GM12878 (cell line): ENCODE measurements around the gene CMSS1. TPM values are rescaled to one million over a fixed set of nuclear protein-coding genes. Genes with fewer than 3 reads are reported as not detected.

Experiments
- ATAC-seq: fragments of 200-7000 bp; cut with Tn5 transposase; 3 replicates; pipeline ENCODE4 v1.9.1; 2020; ENCODE audit warnings: mild to moderate bottlenecking, moderate library complexity
- BruUV-seq: library from RNA; stranded (reverse); fragments of 400-500 nt; replicated peaks from 2 replicates; lab custom pipeline; 2021; lab: Mats Ljungman, UMichigan
- CTCF ChIA-PET: fragments of 300-600 bp; sonication (Branson Sonifier 250); formaldehyde crosslinking; extraction: SDS; loops from one replicate; lab custom pipeline; 2021; ENCODE audit warnings: inconsistent platforms; lab: Yijun Ruan, JAX
- POLR2A ChIA-PET: fragments of 350-600 bp; formaldehyde crosslinking; extraction: SDS; loops from one replicate; lab custom pipeline; 2021; ENCODE audit warnings: inconsistent platforms; lab: Charles Lee
- RAD21 ChIA-PET: fragments of 300-600 bp; sonication (Branson Sonifier 250); formaldehyde crosslinking; loops from one replicate; lab custom pipeline; 2023; ENCODE audit warnings: antibody characterized with exemption; ENCODE audit not compliant: unreplicated experiment; lab: Charles Lee
- SMC1A ChIA-PET: fragments of 300-600 bp; sonication (Branson Sonifier 250); formaldehyde crosslinking; loops from one replicate; lab custom pipeline; 2023; ENCODE audit not compliant: unreplicated experiment, uncharacterized antibody; lab: Charles Lee
- DNase-seq: peaks from one replicate; pipeline ENCODE4 v3.0.0-alpha.2; 2011; ENCODE audit warnings: low read depth, low spot score
- FAIRE-seq: peaks from 3 replicates; lab custom pipeline; 2011; peaks lifted over from hg19 to GRCh38; lab: Jason Lieb, UNC
- H2AFZ ChIP-seq: 2 replicates; pipeline ENCODE4 v1.6.0; 2011; ENCODE audit warnings: low read depth, low read length, control low read depth; ENCODE audit not compliant: control insufficient read depth
- H3K27ac ChIP-seq: 2 replicates; pipeline ENCODE4 v1.5.1; 2011; ENCODE audit warnings: control low read depth; ENCODE audit not compliant: control insufficient read depth, insufficient read depth
- H3K27me3 ChIP-seq, 2 experiments: replicated peaks in 1 of 2; 2 replicates each; pipeline versions ENCODE4 v1.6.0 to v1.6.1; 2011; ENCODE audit warnings: low read length in 1 of 2; ENCODE audit not compliant: control insufficient read depth in 2 of 2, insufficient read depth in 2 of 2
- H3K36me3 ChIP-seq, 2 experiments: 2 replicates each; pipeline ENCODE4 v1.5.1; 2011; ENCODE audit warnings: low read length in 1 of 2; ENCODE audit not compliant: control insufficient read depth in 2 of 2, insufficient read depth in 2 of 2
- H3K4me1 ChIP-seq: 2 replicates; pipeline ENCODE4 v1.6.1; 2011; ENCODE audit warnings: mild to moderate bottlenecking, low read length, moderate library complexity, mixed read lengths; ENCODE audit not compliant: control insufficient read depth, insufficient read depth
- H3K4me2 ChIP-seq: 2 replicates; pipeline ENCODE4 v1.6.0; 2011; ENCODE audit warnings: control low read depth; ENCODE audit not compliant: control insufficient read depth, insufficient read depth
- H3K4me3 ChIP-seq: fragments of 200-600 bp; sonication (generic); 2 replicates; pipeline ENCODE4 v1.5.1; 2016
- H3K79me2 ChIP-seq: 2 replicates; pipeline ENCODE4 v1.6.0; 2011; ENCODE audit warnings: low read length; ENCODE audit not compliant: control insufficient read depth, insufficient read depth
- H3K9ac ChIP-seq: 2 replicates; pipeline ENCODE4 v1.8.0; 2011; ENCODE audit warnings: low read length, control low read depth, mixed read lengths; ENCODE audit not compliant: control insufficient read depth, insufficient read depth
- H3K9me3 ChIP-seq: replicated peaks from 3 replicates; pipeline ENCODE4 v1.5.1; 2011; ENCODE audit warnings: mild to moderate bottlenecking, low read length; ENCODE audit not compliant: control insufficient read depth, insufficient read depth
- H4K20me1 ChIP-seq: 2 replicates; pipeline ENCODE4 v1.6.0; 2011; ENCODE audit not compliant: control insufficient read depth, insufficient read depth
- CBX3 ChIP-seq: fragments of 200-600 bp; sonication (generic); IDR thresholded peaks from 2 replicates; pipeline ENCODE4 v1.6.1; 2016; ENCODE audit warnings: low read depth, borderline replicate concordance
- CHD1 ChIP-seq: IDR thresholded peaks from 2 replicates; pipeline ENCODE4 v1.6.1; 2012; ENCODE audit warnings: low read depth, low read length, improper control_type of control experiment
- HCFC1 ChIP-seq: fragments of 150-350 bp; IDR thresholded peaks from 2 replicates; pipeline ENCODE4 v1.6.1; 2014; ENCODE audit warnings: low read length
- HDGF ChIP-seq: fragments of 450-650 bp; IDR thresholded peaks from 2 replicates; pipeline ENCODE4 v1.6.1; 2016; ENCODE audit warnings: antibody characterized with exemption
- MXI1 ChIP-seq: fragments of 150-350 bp; IDR thresholded peaks from 2 replicates; pipeline ENCODE4 v1.6.1; 2011; ENCODE audit warnings: low read depth, mild to moderate bottlenecking, inconsistent platforms, low read length, improper control_type of control experiment
- NBN ChIP-seq: fragments of 450-650 bp; IDR thresholded peaks from 2 replicates; pipeline ENCODE4 v1.6.1; 2016
- NR2C2 ChIP-seq: IDR thresholded peaks from 2 replicates; pipeline ENCODE4 v1.6.1; 2011; ENCODE audit warnings: borderline replicate concordance, low read depth; ENCODE audit not compliant: control insufficient read depth, insufficient read length
- SIN3A ChIP-seq: IDR thresholded peaks from 2 replicates; pipeline ENCODE4 v1.6.1; 2012; ENCODE audit warnings: low read depth, low read length, improper control_type of control experiment
- SIX5 ChIP-seq: IDR thresholded peaks from 2 replicates; pipeline ENCODE4 v1.6.1; 2011; ENCODE audit warnings: mild to moderate bottlenecking, low read depth, low read length, moderate library complexity; ENCODE audit not compliant: severe bottlenecking
- TAF1 ChIP-seq: IDR thresholded peaks from 2 replicates; pipeline ENCODE4 v1.6.1; 2011; ENCODE audit warnings: mild to moderate bottlenecking, low read depth, low read length, borderline replicate concordance
- ZNF24 ChIP-seq: fragments of 450-650 bp; IDR thresholded peaks from 2 replicates; pipeline ENCODE4 v1.6.1; 2017; ENCODE audit warnings: antibody characterized with exemption, mild to moderate bottlenecking
- WGBS: methylation state at CpG from one replicate; pipeline ENCODE4 v1.1.6; 2016; ENCODE audit warnings: low lambda C conversion rate; ENCODE audit not compliant: insufficient replicate concordance, insufficient coverage; ENCODE audit errors: missing lambda C conversion rate; 5-methylcytosine and 5-hydroxymethylcytosine counted together
- in situ Hi-C: fragments of 300-500 bp; cut with MboI; formaldehyde crosslinking; loops from 9 replicates; pipeline ENCODE4 v1.14.3; 2018; ENCODE audit warnings: mixed read lengths
- intact Hi-C: fragments of 100-400 bp; cut with micrococcal nuclease; formaldehyde crosslinking; loops from one replicate; pipeline ENCODE4 v1.14.2; 2022; ENCODE audit not compliant: unreplicated experiment
- polyA plus RNA-seq, 11 experiments: library from polyadenylated mRNA; depleted of rRNA in 4 of 11; unstranded in 6 of 11; stranded (reverse) in 5 of 11; fragments of >200 nt; fragmentation: Nextera tagmentation in 4 of 11; fragmentation: Illumina TruSeq in 1 of 11; extraction: Ambion mirVana in 4 of 11; extraction: Trizol in 1 of 11; gene quantifications; 1 replicate in 1 of 11; 2 replicates in 10 of 11; pipeline versions ENCODE4 v1.2.1 to v1.2.3, GENCODE V29; 2011 to 2016; ENCODE audit warnings: inconsistent platforms in 2 of 11, missing spikeins in 2 of 11, low read depth in 1 of 11
- total RNA-seq, 4 experiments: library from RNA; depleted of rRNA in 3 of 4; stranded (reverse); fragments of >200 nt in 3 of 4; fragmentation: Illumina TruSeq in 1 of 4; extraction: Trizol in 1 of 4; gene quantifications; 2 replicates each; pipeline versions ENCODE4 v1.2.1 to v1.2.3, GENCODE V29; 2013 to 2021
- TF ChIP-seq, protein P1 (sequence below): fragments of 450-650 bp; IDR thresholded peaks from 2 replicates; pipeline ENCODE4 v1.6.1; 2016; ENCODE audit warnings: mild to moderate bottlenecking, moderate library complexity, borderline replicate concordance
- TF ChIP-seq, protein P2 (sequence below): fragments of 450-650 bp; IDR thresholded peaks from 2 replicates; pipeline ENCODE4 v1.6.1; 2016; ENCODE audit warnings: mild to moderate bottlenecking
- TF ChIP-seq, protein P3 (sequence below): fragments of 450-650 bp; formaldehyde crosslinking; IDR thresholded peaks from 2 replicates; pipeline ENCODE4 v1.4.0; 2022; ENCODE audit warnings: mild to moderate bottlenecking, moderate library complexity

CMSS1 gene
- total and polyA plus RNA-seq, 10 of the 15 experiments (the other 5 are each of a cell fraction or from before 2014, with no cell fraction given), result 31.0 to 118 (median 70.1) TPM

DNA sequence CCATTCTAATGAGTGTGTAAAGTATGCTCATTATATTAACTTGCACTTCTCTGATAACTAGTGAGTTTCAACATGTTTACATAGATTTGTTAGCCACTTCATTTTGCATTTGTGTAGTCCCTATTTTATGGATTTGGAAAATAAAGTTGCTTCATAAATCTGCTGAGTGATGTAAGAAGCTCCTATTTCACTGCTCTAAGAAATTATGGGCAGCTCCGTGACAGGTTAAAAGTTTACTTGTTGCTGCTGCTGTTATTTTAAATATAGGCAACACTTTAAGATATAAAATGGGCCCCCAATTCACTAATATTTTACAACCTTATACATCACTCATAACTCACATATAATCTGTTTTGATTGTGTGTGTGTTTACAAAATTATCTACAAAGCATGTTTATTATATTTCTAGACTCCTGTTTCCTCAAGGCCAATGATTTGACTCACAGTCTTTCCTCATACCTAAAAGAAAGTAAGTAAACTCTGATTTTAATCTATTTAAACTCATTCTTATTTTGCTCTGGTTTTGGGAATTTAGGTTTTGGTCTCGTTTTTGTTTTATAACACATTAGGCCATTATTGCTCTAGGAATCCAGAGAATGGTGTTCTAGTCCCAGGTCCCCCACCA is 348.4 kb downstream of the CMSS1 start (continued):
- TF ChIP-seq, protein P1, sequence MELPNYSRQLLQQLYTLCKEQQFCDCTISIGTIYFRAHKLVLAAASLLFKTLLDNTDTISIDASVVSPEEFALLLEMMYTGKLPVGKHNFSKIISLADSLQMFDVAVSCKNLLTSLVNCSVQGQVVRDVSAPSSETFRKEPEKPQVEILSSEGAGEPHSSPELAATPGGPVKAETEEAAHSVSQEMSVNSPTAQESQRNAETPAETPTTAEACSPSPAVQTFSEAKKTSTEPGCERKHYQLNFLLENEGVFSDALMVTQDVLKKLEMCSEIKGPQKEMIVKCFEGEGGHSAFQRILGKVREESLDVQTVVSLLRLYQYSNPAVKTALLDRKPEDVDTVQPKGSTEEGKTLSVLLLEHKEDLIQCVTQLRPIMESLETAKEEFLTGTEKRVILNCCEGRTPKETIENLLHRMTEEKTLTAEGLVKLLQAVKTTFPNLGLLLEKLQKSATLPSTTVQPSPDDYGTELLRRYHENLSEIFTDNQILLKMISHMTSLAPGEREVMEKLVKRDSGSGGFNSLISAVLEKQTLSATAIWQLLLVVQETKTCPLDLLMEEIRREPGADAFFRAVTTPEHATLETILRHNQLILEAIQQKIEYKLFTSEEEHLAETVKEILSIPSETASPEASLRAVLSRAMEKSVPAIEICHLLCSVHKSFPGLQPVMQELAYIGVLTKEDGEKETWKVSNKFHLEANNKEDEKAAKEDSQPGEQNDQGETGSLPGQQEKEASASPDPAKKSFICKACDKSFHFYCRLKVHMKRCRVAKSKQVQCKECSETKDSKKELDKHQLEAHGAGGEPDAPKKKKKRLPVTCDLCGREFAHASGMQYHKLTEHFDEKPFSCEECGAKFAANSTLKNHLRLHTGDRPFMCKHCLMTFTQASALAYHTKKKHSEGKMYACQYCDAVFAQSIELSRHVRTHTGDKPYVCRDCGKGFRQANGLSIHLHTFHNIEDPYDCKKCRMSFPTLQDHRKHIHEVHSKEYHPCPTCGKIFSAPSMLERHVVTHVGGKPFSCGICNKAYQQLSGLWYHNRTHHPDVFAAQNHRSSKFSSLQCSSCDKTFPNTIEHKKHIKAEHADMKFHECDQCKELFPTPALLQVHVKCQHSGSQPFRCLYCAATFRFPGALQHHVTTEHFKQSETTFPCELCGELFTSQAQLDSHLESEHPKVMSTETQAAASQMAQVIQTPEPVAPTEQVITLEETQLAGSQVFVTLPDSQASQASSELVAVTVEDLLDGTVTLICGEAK, result no peak
- TF ChIP-seq NR2C2, result no peak
- no peak for TF ChIP-seq SIX5

DNA sequence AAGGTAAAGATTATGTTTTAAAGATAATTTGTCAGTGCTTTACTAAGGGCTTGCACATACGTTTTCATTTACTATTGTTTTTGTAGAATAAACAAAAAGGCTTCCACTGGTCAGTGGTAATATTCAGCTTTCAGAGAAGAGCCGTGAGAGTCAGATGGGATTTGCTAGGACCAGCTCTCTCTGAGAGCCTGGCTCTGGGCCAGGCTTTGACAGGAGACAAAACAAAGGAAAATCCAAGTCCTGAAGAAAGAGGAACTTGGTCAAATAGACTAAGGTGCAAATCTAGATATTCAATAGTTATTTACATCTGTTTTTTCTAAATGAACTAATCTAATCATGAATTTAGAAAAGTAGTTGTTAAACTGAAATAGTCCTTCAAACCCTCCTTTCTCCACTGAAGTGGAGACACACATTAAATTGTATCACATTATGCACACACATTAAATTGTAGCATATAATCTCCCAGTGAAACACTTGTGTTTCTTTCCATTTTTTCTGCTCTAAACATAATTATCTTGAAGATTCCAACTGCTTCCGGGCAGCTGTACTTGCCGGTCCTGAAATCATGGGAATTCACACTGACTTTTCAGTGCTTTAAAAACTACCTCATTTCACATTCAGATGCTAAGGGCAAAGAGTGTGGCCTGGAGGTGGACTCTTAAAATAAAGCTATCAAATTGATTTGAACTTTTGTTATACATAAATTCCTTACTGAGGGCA is 351.7 kb downstream of the CMSS1 start:
- H3K79me2 ChIP-seq, result no peaks in the 10 kb centered on the region
- ChIA-PET POLR2A (no interaction called here), RAD21 (no interaction called here), CTCF (interaction anchor here (0.7 kb wide), 1 partner anchor 8 kb away, joined by 3 read pairs; no protein-coding TSS in a partner anchor), SMC1A (interaction anchor here (0.8 to 1.1 kb wide), 2 partner anchors 66 to 605 kb away, joined by 3 read pairs; no protein-coding TSS in a partner anchor)
- no peaks in the 10 kb centered on the region for H3K27me3 ChIP-seq
- no peak overlapping the region for H3K4me2 ChIP-seq
- H4K20me1 ChIP-seq, result no peaks in the 10 kb centered on the region
- intact Hi-C loops (no loop called here), in situ Hi-C loops (no loop called here)
- no peaks in the 10 kb centered on the region for H3K4me1 ChIP-seq
- FAIRE-seq, result no peak
- no peak overlapping the region for H3K27ac ChIP-seq
- H2AFZ ChIP-seq, result no peak overlapping the region
- 93% methylated on average over 4 of the region's 4 CpGs for WGBS
- no peak overlapping the region for H3K4me3 ChIP-seq
- no peaks in the 10 kb centered on the region for H3K9me3 ChIP-seq
- no peak overlapping the region for H3K9ac ChIP-seq
- no TSS peak for BruUV-seq
- H3K36me3 ChIP-seq, result no peaks in the 10 kb centered on the region; a peak in 3 of 4 replicates
- ATAC-seq, result no peak
- DNase-seq, result no peak
- TF ChIP-seq SIN3A (no peak), CHD1 (no peak), ZNF24 (no peak), NBN (no peak), HCFC1 (no peak), HDGF (no peak), TAF1 (no peak), CBX3 (no peak), MXI1 (no peak)
- TF ChIP-seq, protein P2, sequence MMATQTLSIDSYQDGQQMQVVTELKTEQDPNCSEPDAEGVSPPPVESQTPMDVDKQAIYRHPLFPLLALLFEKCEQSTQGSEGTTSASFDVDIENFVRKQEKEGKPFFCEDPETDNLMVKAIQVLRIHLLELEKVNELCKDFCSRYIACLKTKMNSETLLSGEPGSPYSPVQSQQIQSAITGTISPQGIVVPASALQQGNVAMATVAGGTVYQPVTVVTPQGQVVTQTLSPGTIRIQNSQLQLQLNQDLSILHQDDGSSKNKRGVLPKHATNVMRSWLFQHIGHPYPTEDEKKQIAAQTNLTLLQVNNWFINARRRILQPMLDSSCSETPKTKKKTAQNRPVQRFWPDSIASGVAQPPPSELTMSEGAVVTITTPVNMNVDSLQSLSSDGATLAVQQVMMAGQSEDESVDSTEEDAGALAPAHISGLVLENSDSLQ, result no peak
- TF ChIP-seq, protein P3, sequence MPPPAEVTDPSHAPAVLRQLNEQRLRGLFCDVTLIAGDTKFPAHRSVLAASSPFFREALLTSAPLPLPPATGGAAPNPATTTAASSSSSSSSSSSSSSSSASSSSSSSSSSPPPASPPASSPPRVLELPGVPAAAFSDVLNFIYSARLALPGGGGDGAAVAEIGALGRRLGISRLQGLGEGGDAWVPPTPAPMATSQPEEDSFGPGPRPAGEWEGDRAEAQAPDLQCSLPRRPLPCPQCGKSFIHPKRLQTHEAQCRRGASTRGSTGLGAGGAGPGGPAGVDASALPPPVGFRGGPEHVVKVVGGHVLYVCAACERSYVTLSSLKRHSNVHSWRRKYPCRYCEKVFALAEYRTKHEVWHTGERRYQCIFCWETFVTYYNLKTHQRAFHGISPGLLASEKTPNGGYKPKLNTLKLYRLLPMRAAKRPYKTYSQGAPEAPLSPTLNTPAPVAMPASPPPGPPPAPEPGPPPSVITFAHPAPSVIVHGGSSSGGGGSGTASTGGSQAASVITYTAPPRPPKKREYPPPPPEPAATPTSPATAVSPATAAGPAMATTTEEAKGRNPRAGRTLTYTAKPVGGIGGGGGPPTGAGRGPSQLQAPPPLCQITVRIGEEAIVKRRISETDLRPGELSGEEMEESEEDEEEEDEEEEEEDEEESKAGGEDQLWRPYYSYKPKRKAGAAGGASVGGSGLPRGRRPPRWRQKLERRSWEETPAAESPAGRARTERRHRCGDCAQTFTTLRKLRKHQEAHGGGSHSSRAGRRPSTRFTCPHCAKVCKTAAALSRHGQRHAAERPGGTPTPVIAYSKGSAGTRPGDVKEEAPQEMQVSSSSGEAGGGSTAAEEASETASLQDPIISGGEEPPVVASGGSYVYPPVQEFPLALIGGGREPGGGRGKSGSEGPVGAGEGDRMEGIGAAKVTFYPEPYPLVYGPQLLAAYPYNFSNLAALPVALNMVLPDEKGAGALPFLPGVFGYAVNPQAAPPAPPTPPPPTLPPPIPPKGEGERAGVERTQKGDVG, result no peak
